HepG2 (cell line): ENCODE results near the gene SPAG7. TPM values are rescaled to one million over a fixed set of nuclear protein-coding genes. Genes with fewer than 3 reads are reported as not detected.

Source experiments
- BORCS8-MEF2B ChIP-seq: sonication (generic); formaldehyde crosslinking; IDR thresholded peaks from 2 replicates; pipeline ENCODE4 v1.8.0; 2022; ENCODE audit warnings: mild to moderate bottlenecking, missing genetic modification reagents
- CENPX ChIP-seq: sonication (generic); formaldehyde crosslinking; IDR thresholded peaks from 2 replicates; pipeline ENCODE4 v1.9.0; 2021; ENCODE audit warnings: mild to moderate bottlenecking, missing genetic modification reagents, moderate library complexity
- FOXA1 ChIP-seq, 2 experiments: fragments of 450-650 bp in 1 of 2; sonication (generic) in 1 of 2; formaldehyde crosslinking in 1 of 2; IDR thresholded peaks; 2 replicates each; pipeline versions ENCODE4 v1.4.0 to v1.6.1; 2016 to 2020; ENCODE audit warnings: missing genetic modification reagents in 1 of 2
- FOXP1 ChIP-seq, 2 experiments: fragments of 450-650 bp in 1 of 2; IDR thresholded peaks; 2 replicates each; pipeline ENCODE4 v1.6.1; 2017 to 2018; ENCODE audit warnings: antibody characterized with exemption in 1 of 2
- HNF4A ChIP-seq: sonication (generic); formaldehyde crosslinking; IDR thresholded peaks from 2 replicates; pipeline ENCODE4 v1.4.0; 2020; ENCODE audit warnings: missing genetic modification reagents
- HNRNPUL1 ChIP-seq: fragments of 200-400 bp; formaldehyde crosslinking; IDR thresholded peaks from 2 replicates; pipeline ENCODE4 v1.6.1; 2017; ENCODE audit warnings: low read depth, mild to moderate bottlenecking, low read length, moderate library complexity
- KAT7 ChIP-seq: IDR thresholded peaks from 2 replicates; pipeline ENCODE4 v1.6.1; 2018; ENCODE audit warnings: borderline replicate concordance, missing compliant biosample characterization
- MIER3 ChIP-seq: IDR thresholded peaks from 2 replicates; pipeline ENCODE4 v1.6.1; 2016; ENCODE audit warnings: missing compliant biosample characterization, borderline replicate concordance
- MYNN ChIP-seq: sonication (generic); formaldehyde crosslinking; IDR thresholded peaks from 2 replicates; pipeline ENCODE4 v1.4.0; 2020; ENCODE audit warnings: mild to moderate bottlenecking, low read depth, missing genetic modification reagents
- SP140L ChIP-seq: sonication (generic); formaldehyde crosslinking; IDR thresholded peaks from 2 replicates; pipeline ENCODE4 v1.4.0; 2020; ENCODE audit warnings: missing genetic modification reagents, borderline replicate concordance
- XRCC5 ChIP-seq: fragments of 200-400 bp; formaldehyde crosslinking; optimal IDR thresholded peaks from 2 replicates; pipeline ENCODE3; 2017; ENCODE audit warnings: mild to moderate bottlenecking, low read length
- ZKSCAN5 ChIP-seq: sonication (generic); formaldehyde crosslinking; IDR thresholded peaks from 2 replicates; pipeline ENCODE4 v1.5.1; 2020; ENCODE audit warnings: mild to moderate bottlenecking, missing genetic modification reagents
- ZNF253 ChIP-seq: sonication (generic); formaldehyde crosslinking; IDR thresholded peaks from 2 replicates; pipeline ENCODE4 v1.8.0; 2022; ENCODE audit warnings: mild to moderate bottlenecking, missing genetic modification reagents, borderline replicate concordance
- ZNF510 ChIP-seq: sonication (generic); formaldehyde crosslinking; IDR thresholded peaks from 2 replicates; pipeline ENCODE4 v1.4.0; 2020; ENCODE audit warnings: low read depth, mild to moderate bottlenecking, missing genetic modification reagents
- ZNF552 ChIP-seq: sonication (generic); formaldehyde crosslinking; IDR thresholded peaks from 2 replicates; pipeline ENCODE4 v1.9.0; 2022; ENCODE audit warnings: missing genetic modification reagents, mild to moderate bottlenecking, borderline replicate concordance
- ZNF564 ChIP-seq: sonication (generic); formaldehyde crosslinking; IDR thresholded peaks from 2 replicates; pipeline ENCODE4 v1.8.1; 2023; ENCODE audit warnings: mild to moderate bottlenecking, missing genetic modification reagents
- ZNF577 ChIP-seq: sonication (generic); formaldehyde crosslinking; IDR thresholded peaks from 2 replicates; pipeline ENCODE4 v1.4.0; 2020; ENCODE audit warnings: mild to moderate bottlenecking, low read depth, missing genetic modification reagents, borderline replicate concordance
- ZNF790 ChIP-seq: sonication (generic); formaldehyde crosslinking; IDR thresholded peaks from 2 replicates; pipeline ENCODE4 v1.8.0; 2022; ENCODE audit warnings: missing genetic modification reagents, mild to moderate bottlenecking, borderline replicate concordance
- polyA plus RNA-seq, 8 experiments: library from polyadenylated mRNA; depleted of rRNA in 3 of 8; stranded (reverse) in 7 of 8; unstranded in 1 of 8; fragments of >200 nt; fragmentation: Illumina TruSeq in 4 of 8; extraction: Trizol in 4 of 8; gene quantifications; 2 replicates each; pipeline versions ENCODE4 v1.2.1 to v1.2.3, GENCODE V29; 2011 to 2016; ENCODE audit warnings: low read depth in 4 of 8, missing spikeins in 1 of 8, mixed read lengths in 1 of 8; ENCODE audit not compliant: insufficient read depth in 1 of 8
- total RNA-seq, 5 experiments: library from RNA; depleted of rRNA; stranded (reverse); fragments of >200 nt; fragmentation: Illumina TruSeq; extraction: Trizol; gene quantifications; 2 replicates each; pipeline ENCODE4 v1.2.3, GENCODE V29; 2016; ENCODE audit warnings: low read depth in 1 of 5
- TF ChIP-seq, protein P1 (sequence below): sonication (generic); formaldehyde crosslinking; conservative IDR thresholded peaks from 2 replicates; pipeline ENCODE4 v1.4.0; 2020; ENCODE audit warnings: missing genetic modification reagents
- TF ChIP-seq, protein P2 (sequence below): sonication (generic); formaldehyde crosslinking; IDR thresholded peaks from 2 replicates; pipeline ENCODE4 v1.5.1; 2020; ENCODE audit warnings: mild to moderate bottlenecking, missing genetic modification reagents, moderate library complexity
- TF ChIP-seq, protein P3 (sequence below): sonication (generic); formaldehyde crosslinking; IDR thresholded peaks from 2 replicates; pipeline ENCODE4 v1.8.0; 2022; ENCODE audit warnings: mild to moderate bottlenecking, missing genetic modification reagents; ENCODE audit not compliant: insufficient replicate concordance

SPAG7 gene
- total and polyA plus RNA-seq, 2 of the 13 experiments (the other 11 are each of a cell fraction or from before 2014, with no cell fraction given): 51.0 to 59.0 TPM

DNA sequence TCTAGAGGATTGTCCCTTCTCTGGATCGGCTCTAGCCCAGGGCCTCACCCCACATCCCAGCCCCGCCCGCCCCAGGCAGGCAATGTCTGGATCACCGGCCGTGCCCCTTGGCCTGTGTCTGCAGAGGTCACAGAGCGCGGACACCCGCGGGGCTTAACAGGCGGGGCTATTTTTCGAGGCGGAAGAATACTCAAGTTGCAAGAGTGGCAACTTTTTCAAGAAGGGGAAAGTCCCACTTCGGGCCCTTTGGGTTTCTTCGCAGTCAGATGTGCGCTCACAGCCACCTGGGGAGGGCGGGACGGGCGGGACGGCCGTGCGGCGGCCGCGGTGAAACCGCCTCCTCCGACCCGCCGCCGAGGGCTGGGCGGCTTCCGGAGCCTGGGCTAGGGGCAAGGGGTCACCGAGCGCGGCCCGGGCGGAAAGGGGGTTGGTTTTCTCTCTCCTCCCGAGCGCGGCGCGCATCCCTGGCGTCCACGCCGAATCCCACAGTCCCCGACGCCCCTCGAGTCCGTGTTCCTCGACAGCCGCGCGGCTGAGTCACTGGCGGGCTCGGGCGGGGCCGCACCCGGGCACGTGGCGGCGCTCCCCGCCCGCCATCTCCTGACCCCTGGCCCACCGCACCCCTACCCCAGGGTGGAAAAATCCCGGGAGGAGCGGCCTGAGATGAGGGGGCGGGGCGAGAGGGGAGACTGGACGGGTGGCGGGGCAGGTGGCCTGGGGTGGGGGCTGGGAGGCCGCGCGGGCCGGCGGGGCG lies 18.1 kb downstream of the SPAG7 start (continued):
- TF ChIP-seq, protein P1, sequence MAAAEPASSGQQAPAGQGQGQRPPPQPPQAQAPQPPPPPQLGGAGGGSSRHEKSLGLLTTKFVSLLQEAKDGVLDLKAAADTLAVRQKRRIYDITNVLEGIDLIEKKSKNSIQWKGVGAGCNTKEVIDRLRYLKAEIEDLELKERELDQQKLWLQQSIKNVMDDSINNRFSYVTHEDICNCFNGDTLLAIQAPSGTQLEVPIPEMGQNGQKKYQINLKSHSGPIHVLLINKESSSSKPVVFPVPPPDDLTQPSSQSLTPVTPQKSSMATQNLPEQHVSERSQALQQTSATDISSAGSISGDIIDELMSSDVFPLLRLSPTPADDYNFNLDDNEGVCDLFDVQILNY (CRISPR knock-in tag): peak; percentile 14; the same call in 1 of the 2 replicates
- TF ChIP-seq FOXA1 (IDR thresholded peaks at IDR 0.05) (no peak), FOXA1 (CRISPR knock-in tag; IDR thresholded peaks at IDR 0.05) (no peak), ZNF552 (CRISPR knock-in tag) (no peak), MIER3 (CRISPR knock-in tag) (no peak), FOXP1 (IDR thresholded peaks at IDR 0.05) (no peak), FOXP1 (CRISPR knock-in tag; IDR thresholded peaks at IDR 0.05) (no peak), ZKSCAN5 (no peak), ZNF577 (CRISPR knock-in tag) (no peak), ZNF253 (CRISPR knock-in tag) (no peak), HNF4A (CRISPR knock-in tag) (peak; percentile 35), KAT7 (CRISPR knock-in tag) (no peak), HNRNPUL1 (no peak), ZNF510 (CRISPR knock-in tag) (no peak), ZNF790 (CRISPR knock-in tag) (peak; percentile 11; the same call in 1 of the 2 replicates), BORCS8-MEF2B (CRISPR knock-in tag) (peak; percentile 67), CENPX (CRISPR knock-in tag) (no peak), SP140L (CRISPR knock-in tag) (no peak), MYNN (CRISPR knock-in tag) (no peak), ZNF564 (CRISPR knock-in tag) (peak; percentile 88), XRCC5 (peak; percentile 9)
- TF ChIP-seq, protein P2, sequence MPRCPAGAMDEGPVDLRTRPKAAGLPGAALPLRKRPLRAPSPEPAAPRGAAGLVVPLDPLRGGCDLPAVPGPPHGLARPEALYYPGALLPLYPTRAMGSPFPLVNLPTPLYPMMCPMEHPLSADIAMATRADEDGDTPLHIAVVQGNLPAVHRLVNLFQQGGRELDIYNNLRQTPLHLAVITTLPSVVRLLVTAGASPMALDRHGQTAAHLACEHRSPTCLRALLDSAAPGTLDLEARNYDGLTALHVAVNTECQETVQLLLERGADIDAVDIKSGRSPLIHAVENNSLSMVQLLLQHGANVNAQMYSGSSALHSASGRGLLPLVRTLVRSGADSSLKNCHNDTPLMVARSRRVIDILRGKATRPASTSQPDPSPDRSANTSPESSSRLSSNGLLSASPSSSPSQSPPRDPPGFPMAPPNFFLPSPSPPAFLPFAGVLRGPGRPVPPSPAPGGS (CRISPR knock-in tag): 0 out of 2 replicates have a peak, but pooled peaks have one; percentile 27
- TF ChIP-seq, protein P3, sequence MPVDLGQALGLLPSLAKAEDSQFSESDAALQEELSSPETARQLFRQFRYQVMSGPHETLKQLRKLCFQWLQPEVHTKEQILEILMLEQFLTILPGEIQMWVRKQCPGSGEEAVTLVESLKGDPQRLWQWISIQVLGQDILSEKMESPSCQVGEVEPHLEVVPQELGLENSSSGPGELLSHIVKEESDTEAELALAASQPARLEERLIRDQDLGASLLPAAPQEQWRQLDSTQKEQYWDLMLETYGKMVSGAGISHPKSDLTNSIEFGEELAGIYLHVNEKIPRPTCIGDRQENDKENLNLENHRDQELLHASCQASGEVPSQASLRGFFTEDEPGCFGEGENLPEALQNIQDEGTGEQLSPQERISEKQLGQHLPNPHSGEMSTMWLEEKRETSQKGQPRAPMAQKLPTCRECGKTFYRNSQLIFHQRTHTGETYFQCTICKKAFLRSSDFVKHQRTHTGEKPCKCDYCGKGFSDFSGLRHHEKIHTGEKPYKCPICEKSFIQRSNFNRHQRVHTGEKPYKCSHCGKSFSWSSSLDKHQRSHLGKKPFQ (CRISPR knock-in tag): no peak
